ENCODE results near the gene CHD6.

DNA sequence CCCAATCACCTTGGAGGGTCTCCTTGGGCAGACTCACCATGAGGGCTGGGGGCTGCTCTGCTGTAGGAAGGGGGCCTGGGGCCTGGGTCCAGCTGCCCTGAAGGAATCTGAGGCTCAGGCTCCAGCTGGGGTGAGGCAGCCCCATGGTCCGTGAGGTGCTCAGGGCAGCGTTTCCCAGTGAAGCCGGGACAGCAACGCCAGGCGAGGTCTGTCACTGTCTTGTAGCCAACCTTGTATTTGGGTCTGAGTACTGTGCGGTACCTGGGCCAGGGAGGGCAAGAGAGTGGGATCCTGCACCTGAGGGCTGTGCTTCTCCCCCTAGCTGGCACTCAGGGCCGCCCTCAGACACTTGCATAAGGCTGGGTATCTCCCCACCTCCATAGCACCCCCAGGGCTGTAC, 254.6 kb downstream of the CHD6 start:
- TF ChIP-seq, protein P1, sequence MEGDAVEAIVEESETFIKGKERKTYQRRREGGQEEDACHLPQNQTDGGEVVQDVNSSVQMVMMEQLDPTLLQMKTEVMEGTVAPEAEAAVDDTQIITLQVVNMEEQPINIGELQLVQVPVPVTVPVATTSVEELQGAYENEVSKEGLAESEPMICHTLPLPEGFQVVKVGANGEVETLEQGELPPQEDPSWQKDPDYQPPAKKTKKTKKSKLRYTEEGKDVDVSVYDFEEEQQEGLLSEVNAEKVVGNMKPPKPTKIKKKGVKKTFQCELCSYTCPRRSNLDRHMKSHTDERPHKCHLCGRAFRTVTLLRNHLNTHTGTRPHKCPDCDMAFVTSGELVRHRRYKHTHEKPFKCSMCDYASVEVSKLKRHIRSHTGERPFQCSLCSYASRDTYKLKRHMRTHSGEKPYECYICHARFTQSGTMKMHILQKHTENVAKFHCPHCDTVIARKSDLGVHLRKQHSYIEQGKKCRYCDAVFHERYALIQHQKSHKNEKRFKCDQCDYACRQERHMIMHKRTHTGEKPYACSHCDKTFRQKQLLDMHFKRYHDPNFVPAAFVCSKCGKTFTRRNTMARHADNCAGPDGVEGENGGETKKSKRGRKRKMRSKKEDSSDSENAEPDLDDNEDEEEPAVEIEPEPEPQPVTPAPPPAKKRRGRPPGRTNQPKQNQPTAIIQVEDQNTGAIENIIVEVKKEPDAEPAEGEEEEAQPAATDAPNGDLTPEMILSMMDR (conservative IDR thresholded peaks at IDR 0.05) = no peak
- no peak for TF ChIP-seq EZH2 (IDR thresholded peaks at IDR 0.05; ENCODE audit: low read depth)

Data from PC-9 (cell line).